Measurements from ENCODE around the gene RABGAP1. TPM values are rescaled to one million over a fixed set of nuclear protein-coding genes. Genes with fewer than 3 reads are reported as not detected.

RABGAP1 gene
- total and polyA plus RNA-seq, 10 of the 15 experiments (the other 5 are each of a cell fraction or from before 2014, with no cell fraction given), result 2.6 to 31.6 (median 12.5) TPM

DNA sequence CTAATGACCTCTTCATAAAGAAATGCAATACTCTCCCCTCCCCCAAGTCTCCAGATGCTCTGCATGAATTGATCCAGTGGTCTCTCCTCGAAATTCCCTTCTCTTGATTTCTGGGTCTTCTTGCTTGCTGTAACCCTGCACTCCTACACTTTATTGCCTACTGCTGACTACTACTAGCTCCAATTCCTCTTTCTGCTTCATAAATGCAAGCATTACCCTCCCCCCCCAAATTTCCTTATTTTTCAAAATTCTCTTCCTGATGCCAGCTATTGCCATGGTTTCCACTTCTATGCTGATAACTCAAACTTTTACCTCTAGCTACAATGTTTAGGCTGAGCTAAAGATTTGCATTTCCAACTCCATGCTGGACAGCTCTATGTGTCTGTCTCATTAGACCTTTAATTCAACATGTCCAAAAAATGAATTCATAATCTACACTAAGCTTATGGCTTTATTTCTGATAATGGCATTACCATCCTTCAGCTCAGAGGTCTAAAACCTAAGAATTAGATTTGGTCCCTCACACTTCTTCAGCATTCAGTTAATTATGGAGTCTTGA is 10.9 kb upstream of the RABGAP1 start:
- no TSS peak for BruUV-seq (replicated peaks)
- Histone ChIP-seq H3K36me3 (ENCODE audit: control insufficient read depth in 2 of 2, insufficient read depth in 2 of 2, low read length in 1 of 2) (no peaks in the 10 kb centered on the region), H3K9ac (ENCODE audit: control insufficient read depth, insufficient read depth, low read length) (no peak overlapping the region), H4K20me1 (ENCODE audit: control insufficient read depth, insufficient read depth) (no peaks in the 10 kb centered on the region), H2AFZ (ENCODE audit: control insufficient read depth, low read depth, low read length) (no peak overlapping the region), H3K4me2 (ENCODE audit: control insufficient read depth, insufficient read depth) (peak overlapping the region; percentile 95), H3K4me1 (ENCODE audit: control insufficient read depth, insufficient read depth, low read length) (peaks cover 4% of the 10 kb centered on the region), H3K27ac (ENCODE audit: control insufficient read depth, insufficient read depth) (no peak overlapping the region), H3K9me3 (replicated peaks; ENCODE audit: control insufficient read depth, insufficient read depth, low read length) (no peaks in the 10 kb centered on the region), H3K4me3 (peak overlapping the region; percentile 27; the same call in 1 of the 2 replicates), H3K79me2 (ENCODE audit: control insufficient read depth, insufficient read depth, low read length) (peaks cover 55% of the 10 kb centered on the region), H3K27me3 (replicated peaks in 1 of 2; ENCODE audit: control insufficient read depth in 2 of 2, insufficient read depth in 2 of 2, low read length in 1 of 2) (no peaks in the 10 kb centered on the region)
- WGBS (ENCODE audit: insufficient coverage, insufficient replicate concordance, low lambda C conversion rate, missing lambda C conversion rate), result 94% methylated on average over 1 of the region's 1 CpG
- TF ChIP-seq RAD21 (IDR thresholded peaks at IDR 0.05; ENCODE audit: insufficient read depth, low read depth, low read length) (no peak), GABPA (IDR thresholded peaks at IDR 0.05; ENCODE audit: low read depth) (no peak), EZH2 (IDR thresholded peaks at IDR 0.05; ENCODE audit: borderline replicate concordance, control insufficient read depth, low read depth, low read length) (no peak), ZNF622 (IDR thresholded peaks at IDR 0.05) (no peak), NRF1 (conservative IDR thresholded peaks at IDR 0.05; ENCODE audit: low read depth, low read length) (no peak), SIN3A (IDR thresholded peaks at IDR 0.05; ENCODE audit: low read depth, low read length) (no peak), YBX1 (IDR thresholded peaks at IDR 0.05) (no peak)
- TF ChIP-seq, protein P1, sequence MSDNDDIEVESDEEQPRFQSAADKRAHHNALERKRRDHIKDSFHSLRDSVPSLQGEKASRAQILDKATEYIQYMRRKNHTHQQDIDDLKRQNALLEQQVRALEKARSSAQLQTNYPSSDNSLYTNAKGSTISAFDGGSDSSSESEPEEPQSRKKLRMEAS (IDR thresholded peaks at IDR 0.05; ENCODE audit: low read depth, low read length), result no peak
- in situ Hi-C loops (cut with MboI), result no loop called here
- no peak for ATAC-seq
- DNase-seq (ENCODE audit: low read depth, low spot score), result no peak
- intact Hi-C loops (cut with micrococcal nuclease; ENCODE audit: unreplicated experiment), result no loop called here
- RAD21 ChIA-PET (ENCODE audit: unreplicated experiment), result interaction anchor here (0.9 to 3.6 kb wide), 5 partner anchors 11 to 61 kb away, joined by 4 to 34 read pairs (median 5); partner anchors contain the start of genes RABGAP1, RC3H2 and ZBTB6
- CTCF ChIA-PET, result interaction anchor here (1.0 to 2.0 kb wide), 6 partner anchors 11 to 68 kb away, joined by 3 to 7 read pairs (median 4); partner anchors contain the start of gene RABGAP1
- POLR2A ChIA-PET, result interaction anchor here (0.5 to 4.7 kb wide), 4 partner anchors 11 to 26 kb away, joined by 3 to 41 read pairs (median 14); partner anchors contain the start of genes RABGAP1, RC3H2 and ZBTB6
- no peak for FAIRE-seq
- SMC1A ChIA-PET (ENCODE audit: uncharacterized antibody, unreplicated experiment), result interaction anchor here (0.7 to 4.1 kb wide), 12 partner anchors 10 to 420 kb away, joined by 3 to 20 read pairs (median 4); partner anchors contain the start of genes RABGAP1 and ZBTB6
